Middle frontal gyrus (tissue), 1 donor: ENCODE results near the gene LIN28A.

ENCODE experiments used
- DNase-seq: peaks from one replicate; pipeline ENCODE4 v3.0.0-alpha.2; 2015; ENCODE audit warnings: low spot score; ENCODE audit errors: extremely low spot score

The LIN28A gene

DNA sequence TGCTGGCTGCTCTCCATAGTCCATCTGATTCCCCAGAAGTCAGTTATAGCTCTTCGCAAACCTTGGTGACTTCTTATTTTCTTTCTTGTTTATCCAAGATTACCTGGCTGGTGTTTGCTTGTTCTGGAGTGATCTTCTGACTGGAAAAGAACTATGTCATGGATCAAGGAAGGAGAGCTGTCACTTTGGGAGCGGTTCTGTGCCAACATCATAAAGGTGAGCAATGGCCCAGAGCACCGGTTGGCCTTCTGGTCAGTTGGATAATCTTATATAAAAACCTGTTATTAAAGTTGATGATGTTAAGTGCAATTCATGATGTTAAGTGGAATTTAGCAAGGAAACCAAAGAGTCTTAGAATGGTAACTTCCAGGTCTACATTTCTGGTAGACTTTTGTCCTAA, 22.2 kb downstream of the LIN28A start:
- no peak for DNase-seq

DNA sequence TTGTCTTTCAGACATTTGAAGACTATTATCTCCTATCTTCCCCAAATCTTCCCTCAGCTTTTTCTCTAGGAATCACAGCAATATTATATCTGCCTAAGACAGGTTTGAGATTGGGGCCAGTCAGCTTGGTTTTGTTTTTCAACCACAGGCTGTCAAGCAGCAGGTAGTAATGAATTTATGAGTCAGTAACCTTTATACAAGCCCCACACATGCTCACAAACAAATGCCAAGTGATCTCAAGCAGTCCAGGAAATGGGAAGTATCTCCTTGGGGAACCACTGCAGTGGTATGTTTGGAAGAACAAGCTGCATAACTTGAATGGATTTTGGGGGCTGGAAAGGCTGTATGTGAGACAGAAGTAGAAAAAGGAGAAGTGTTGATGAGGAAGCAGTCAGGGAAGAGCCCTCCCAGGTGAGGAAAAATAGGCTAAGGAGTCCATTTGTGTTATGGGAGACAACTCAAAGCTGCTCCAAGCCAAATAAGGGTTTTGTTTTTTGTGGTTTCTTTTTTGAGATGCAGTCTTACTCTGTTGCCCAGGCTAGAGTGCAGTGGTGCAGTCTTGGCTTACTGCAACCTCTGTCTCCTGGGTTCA, 23.6 kb downstream of the LIN28A start:
- DNase-seq, result no peak

DNA sequence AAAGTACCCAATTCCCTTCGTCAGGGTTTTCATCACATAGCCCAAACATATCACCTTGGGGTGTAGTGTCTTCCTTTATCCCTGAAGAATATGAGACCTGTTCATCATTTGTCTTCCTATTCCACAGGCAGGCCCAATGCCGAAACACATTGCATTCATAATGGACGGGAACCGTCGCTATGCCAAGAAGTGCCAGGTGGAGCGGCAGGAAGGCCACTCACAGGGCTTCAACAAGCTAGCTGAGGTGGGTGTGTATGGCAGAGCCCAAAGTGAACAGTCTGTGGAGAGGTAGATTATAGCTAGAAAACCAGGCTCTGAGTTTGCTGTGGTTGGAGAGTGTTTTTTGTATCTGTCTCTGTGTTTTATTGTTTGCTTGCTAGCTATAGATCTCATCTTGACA, 27.4 kb downstream of the LIN28A start:
- no peak for DNase-seq

DNA sequence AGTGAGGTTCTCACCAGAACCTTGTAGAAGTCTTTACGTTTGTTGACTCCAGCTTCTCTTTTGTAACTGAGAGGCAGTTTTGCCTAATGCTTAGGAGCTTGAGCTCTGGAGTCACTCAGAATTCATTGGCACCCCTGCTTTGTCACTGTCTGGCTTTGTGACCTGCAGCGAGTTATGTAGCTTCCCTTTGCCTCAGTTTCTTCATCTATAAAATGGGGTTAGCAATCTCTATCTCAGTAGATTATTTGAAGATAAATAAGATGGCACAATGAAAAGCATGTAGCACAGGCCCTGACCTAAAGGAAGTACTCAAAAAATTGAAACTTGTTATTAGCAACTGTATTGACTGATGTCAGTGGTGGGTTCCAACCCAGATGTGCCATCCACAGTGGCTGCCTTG, 29.6 kb downstream of the LIN28A start:
- DNase-seq, result no peak

DNA sequence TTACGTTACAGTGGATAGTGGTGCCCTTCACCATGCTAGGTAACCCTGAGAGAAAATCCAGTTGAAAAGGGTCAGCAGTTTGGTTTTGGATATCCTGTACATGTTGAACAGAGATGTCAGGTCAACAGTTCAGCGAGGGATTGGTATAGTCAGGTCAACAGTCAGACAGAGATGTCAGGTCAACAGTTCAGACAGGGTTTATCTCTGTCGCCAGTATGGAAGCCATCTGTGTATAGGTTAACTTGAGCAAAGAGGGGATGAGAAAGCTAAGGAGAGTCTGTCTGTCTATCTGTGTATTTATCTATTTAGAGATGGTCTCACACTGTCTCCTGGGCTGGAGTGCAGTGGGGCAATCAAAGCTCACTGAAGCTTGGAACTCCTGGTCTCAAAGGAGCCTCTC, 39.3 kb downstream of the LIN28A start:
- no peak for DNase-seq

DNA sequence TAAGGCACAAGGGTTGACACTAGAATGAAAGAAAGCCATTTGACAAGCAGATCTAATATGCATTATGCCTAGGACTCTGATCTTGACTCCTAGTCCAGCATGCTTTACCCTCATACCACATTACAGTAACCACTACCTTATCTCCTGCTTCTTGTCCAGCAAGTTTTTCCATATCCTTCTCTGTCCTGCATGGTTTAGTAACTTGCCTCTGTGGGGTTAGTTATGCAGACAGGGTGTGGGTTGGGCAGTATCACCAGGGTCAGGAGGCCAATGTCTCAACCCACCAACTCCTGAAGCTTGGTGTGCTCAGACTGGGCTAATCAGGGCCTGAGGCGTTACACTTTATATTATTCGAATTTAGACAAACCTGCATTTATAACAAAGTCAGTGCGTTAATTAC, 40.3 kb downstream of the LIN28A start:
- DNase-seq, result no peak

DNA sequence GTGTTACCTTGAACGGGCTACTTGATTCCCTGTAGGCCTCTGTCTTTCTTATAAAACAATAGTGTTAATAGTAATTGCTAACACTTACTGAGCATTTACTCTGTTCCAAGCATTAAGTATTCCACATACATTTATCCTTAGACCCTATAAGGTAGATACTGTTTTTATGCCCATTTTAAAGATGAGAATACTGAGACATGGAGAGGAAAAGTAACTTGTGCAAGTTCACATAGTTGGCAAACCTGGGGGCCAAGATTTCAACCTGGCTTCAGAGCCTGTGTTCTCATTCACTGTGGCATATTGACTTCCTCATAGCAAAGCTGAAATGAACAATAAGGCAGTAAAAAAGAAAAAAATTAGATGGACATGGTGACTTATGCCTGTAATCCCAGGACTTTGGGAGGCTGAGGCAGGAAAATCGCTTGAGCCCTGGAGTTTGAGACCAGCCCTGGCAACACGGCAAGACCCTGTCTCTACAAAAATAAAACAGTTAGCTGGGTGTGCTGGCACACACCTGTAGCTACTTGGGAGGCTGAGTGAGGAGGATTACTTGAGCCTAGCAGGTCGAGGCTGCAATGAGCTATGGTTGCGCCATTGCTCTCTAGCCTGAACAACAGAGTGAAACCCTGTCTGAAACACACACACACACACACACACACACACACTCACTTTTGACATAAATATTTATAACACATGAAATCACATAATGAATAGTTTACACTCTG, 42.0 kb downstream of the LIN28A start:
- DNase-seq, result no peak

DNA sequence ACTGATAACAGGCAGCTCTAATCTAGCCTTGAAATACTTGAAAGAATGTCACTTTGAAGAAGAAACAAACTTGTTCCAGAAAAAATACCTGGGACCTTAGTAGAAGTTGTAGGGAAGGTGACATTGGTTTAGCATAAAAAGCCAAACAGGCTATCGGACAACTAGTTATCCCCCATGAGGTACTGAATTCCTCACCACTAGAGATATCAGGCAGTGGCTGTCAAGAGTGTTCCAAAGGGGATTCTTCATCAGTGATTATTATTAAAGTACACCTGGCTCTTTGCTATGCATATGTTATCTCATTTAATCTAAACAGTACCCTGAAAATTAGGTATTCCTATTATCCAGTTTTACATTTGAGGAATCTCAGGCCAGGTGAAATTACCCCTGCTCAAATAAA, 48.5 kb downstream of the LIN28A start:
- no peak for DNase-seq

DNA sequence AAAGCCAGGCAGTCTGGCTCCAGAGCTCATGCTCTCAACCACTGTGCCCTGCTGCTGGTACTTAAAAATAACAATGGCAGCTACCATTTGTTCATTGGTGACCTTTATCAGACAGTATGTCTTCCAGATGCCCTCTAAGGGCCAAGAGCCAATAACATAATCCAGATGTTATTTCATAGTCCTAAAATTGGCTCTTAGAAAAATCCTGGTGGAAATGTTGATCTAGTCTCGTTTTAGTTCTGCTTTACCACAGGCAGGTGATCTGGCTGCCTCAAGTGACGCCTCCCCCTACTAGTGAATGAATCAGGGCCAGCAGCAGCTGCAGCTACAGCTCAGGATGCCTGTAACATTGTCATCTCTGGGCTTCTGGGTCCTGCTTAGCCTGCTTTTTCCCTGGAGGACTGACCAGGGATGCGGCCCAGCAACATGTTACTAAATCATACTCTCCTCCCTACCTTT, 49.0 kb downstream of the LIN28A start:
- no peak for DNase-seq

DNA sequence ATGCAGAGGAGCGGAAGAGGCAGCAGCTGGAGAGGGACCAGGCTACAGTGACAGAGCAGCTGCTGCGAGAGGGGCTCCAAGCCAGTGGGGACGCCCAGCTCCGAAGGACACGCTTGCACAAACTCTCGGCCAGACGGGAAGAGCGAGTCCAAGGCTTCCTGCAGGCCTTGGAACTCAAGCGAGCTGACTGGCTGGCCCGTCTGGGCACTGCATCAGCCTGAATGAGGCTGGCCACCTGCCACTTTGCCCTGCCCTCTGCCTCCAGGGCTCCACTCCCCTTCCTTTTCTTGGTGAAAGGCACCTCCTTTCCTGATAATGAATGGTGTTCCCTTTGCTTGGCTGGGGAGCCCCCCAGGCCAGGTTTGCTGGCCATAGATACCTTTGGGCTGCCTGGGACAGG, 58.3 kb downstream of the LIN28A start:
- no peak for DNase-seq

DNA sequence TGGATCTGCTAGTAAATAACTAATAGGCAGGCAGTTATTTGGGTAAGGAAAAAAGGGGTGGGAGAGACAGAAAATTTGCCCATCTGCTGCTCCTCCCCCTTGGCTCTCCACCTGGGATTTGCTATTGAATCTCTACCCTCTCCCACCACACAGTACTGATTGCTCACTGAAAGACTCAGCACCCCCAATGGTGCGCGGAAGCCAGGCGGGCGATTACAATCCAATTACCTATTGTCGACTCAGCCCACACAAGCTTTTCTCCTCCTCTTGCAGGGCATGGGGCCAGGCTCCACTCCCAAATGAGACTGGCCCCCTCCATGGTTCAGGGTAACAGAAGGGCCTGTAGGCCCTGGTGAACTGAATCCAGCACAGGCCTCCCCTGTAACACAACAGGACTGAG, 58.9 kb downstream of the LIN28A start:
- no peak for DNase-seq

DNA sequence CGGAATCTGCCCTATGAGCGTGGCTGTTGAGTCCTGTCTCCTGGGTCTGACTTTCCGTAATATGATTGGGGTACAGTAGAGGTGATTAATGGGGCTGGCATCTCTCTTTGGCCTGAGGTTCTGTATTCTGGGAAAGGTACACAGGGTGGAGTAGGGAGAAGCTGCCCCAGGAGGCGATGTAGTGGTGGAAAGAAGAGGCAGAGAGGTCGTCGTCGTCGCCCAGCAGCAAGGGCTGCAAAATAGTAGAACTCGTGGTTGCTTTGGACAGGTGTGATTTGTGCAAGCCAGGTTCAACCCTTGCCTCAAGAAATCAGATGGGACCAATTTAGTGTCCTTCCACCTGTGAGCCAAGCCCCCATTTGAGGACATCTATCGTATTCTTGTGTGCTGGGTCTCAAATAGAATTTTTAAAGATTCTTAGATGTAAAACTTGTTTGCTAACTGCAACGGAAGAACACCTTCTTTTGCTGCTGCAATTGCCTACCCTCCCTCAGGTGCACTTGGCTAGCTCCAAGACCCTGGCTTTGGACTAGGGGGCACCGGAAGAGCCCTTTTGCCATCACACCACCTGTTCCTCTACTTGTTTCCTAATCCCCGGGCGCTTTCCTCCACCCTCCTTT, 60.4 kb downstream of the LIN28A start:
- no peak for DNase-seq

DNA sequence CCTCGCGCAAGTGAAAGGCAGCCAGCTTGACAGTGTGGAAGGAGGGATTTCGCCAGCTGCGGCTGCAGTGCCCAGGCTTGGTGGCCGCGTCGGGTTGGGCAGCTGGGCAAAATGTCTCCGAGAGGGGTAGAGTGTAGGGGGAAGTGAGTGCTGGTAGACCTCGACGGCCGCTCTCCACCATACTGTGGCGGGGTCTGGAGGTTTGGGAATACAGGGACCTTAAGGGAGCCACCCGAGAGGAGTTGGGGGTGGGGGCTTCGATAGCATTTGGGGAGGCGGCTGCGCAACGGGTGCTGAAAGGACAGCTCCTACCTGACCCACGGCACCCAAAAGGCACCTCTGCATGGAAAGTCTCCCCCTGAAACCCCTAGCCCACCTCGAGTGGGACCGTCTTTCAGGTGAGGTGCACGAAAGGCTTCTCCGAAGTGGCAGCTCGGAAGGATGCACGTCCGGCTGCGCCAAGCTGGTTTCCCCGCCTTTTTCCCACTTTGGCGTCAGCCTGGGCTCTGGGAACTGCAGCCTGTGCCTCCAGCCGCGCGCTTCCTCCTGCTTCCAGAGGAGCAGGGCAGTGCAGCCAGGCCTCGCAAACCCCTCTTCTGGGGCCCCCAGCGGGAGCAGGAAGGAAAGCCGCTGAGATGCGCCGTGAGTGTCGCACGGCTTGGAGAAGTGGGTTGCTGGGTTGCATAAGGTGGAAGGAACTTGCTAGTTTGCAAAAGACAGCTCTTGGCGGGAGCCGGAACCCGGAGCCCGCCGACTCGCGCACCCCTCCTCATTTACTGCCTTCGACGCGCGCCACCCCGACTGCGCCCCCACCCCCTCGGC, 61.1 kb downstream of the LIN28A start:
- peak; percentile 47 for DNase-seq

DNA sequence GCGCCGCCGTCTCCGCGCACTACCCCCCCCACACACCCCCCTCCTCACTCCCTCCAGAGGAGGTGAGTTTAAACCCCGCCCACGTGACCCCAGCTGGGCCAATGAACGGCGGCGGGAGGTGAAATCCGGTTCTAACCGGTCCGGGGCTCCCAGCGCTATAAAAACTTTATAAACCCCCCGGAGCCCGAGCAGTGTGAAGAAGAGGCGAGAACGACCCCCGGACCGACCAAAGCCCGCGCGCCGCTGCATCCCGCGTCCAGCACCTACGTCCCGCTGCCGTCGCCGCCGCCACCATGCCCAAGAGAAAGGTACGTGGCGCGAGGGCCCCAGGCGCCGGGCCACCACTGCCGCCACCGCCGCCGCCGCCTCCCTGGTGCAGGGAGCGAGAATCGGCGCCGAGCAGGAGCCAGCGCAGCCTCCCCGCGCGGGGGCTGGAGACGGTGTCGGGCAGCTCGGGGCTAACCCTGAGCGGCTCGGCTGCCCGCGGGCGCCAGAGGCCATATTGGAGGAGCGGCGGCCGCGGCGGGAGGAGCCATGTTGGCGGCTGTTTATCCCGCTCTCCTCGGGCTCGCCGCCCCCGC, 61.8 kb downstream of the LIN28A start, which contains the start of gene HMGN2:
TSS of gene HMGN2 (plus strand) at position 121 of the 581 bp plus-strand sequence. CDS start at position 294, 173 bp downstream.
- DNase-seq, result peak; percentile 84

DNA sequence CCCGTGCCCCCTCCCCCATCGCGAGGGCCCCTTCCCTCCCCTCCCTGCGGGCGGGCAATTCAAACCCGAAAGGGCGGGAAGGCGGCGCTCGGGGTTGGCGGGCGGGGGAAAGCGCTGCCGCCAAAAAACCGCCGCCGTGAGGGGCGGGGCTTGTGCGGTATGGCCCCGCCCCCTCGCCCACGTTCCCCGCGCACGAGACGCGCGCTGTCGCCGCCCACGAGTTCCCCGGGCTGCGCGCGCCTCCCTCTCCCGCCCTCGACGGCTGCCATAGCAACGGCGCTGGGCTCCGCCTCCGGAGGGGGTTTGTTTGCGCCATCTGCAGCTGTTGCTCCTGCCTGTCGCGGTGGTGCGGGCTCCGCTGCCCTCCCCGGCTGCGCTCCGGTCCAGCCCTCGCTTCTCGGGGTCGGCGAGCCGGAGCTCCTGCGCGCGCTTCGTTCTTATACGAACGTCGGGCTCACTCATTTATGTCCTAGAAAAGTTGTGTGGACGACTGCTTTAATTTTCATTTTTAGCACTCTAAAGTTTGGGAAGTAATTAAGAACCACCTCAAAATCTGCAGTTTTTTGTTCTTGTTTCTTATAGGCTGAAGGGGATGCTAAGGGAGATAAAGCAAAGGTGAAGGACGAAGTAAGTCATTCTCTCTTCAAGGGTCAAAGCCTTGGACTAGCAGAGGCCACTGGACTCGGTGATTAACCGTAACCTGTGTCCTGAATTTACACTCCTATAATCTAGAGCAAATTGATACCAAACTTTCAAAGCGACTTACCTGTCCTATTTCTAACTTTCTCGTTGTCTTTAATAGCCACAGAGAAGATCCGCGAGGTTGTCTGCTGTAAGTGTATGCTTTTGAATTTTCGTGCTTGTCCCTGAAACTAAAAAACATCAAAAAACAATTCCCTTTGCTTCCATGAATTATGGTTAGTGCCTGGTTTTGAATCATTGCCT, 62.6 kb downstream of the LIN28A start:
- peak; percentile 88 for DNase-seq

DNA sequence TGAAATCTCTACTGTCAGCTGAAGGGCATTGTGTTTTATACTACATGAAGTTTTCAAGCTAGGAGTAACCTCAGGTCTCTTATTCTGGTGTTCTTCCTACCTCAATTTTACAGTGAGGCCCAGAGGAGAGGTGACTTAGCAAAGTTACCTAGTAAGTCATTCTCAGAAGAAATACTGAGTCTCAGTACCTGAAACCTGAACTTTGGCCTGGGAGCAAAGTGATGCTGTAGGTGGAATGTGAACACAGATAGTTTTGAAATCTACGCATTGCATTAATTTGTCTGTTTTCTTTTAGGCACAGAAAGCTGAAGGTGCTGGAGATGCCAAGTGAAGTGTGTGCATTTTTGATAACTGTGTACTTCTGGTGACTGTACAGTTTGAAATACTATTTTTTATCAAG, 64.2 kb downstream of the LIN28A start:
- no peak for DNase-seq

DNA sequence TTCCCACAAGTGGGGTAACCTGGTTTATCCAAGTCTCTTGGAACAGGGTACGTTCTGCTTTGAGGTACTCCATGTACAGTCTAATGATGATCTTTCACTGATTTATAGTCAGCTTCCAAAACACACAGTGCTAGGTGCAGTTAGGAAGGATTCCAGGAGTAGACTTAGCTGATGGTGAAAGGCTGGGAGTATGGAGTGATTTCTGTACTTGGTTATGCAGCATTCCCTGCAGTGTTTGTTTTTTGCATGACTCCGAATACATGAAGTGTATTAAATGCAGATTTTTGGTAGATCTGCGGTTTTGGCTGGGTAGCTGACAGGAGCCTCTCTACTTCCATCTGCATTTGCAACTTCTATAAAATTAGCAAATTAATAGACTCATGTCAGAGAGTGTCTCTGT, 65.4 kb downstream of the LIN28A start:
- DNase-seq, result no peak

DNA sequence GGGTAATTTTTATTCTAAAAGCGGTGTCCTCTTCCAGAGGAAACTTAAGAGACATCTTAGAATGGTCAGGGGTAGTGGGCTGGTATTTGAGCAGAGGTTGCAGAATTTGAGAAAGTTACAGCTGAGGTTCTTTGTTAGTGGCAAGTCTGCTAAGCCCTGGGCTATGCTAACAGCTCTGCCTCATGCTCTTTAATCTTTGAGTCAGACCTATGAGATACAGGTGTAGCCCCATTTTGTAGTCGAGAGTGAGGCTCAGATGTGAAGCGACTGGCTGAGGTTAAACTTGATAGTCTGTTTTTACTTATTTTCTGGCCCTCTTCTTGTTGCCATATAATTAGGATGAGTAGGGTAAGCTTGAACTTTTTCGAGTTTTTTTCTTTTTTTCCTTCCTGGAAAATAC, 66.3 kb downstream of the LIN28A start:
- DNase-seq, result no peak

DNA sequence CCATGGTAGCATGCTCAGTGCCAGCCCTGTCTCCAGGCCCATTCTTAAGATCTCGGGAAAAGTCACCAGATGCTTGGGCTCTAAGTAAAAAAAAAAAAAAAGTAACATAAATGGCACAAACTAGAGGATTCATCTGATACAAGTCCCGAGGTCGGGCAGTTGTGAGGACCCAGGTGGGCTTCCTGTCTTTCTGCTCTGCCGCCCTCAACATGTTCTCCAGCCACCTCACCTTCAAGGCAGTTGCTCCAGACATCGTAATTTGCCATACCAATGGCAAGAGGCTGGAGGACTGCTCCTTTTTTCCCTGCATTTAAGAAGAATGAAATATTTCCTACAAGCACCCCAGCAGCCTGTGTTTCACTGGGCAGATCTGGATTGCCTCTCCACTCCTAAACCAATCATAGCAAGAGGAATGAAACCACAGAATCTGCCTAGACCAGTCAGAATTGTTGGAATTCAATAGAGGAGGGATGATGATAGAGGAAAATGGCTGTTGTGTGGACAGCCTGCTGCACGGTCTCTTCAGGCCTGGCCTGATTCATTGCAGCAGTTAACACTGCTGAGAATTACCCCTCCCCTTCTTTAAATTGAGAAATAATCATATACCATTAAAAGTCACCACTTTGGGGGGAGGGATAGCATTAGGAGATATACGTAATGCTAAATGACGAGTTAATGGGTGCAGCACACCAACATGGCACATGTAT, 67.0 kb downstream of the LIN28A start:
- no peak for DNase-seq

DNA sequence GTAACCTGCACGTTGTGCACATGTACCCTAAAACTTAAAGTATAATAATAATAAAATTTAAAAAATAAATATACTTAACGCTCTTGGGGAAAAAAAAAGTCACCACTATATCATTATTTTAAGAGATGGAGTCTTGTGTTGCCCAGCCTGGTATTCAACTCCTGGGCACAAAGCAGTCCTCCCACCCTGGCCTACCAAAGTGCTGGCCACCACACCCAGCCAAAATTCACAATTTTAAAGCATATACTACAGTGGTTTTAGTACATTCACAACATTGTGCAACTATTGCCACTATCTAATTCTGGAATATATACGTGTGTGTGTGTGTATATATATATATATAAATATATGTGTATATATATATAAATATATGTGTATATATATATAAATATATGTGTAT, 67.5 kb downstream of the LIN28A start:
- no peak for DNase-seq
